ENCODE results near the gene CLDN6.

The CLDN6 gene

DNA sequence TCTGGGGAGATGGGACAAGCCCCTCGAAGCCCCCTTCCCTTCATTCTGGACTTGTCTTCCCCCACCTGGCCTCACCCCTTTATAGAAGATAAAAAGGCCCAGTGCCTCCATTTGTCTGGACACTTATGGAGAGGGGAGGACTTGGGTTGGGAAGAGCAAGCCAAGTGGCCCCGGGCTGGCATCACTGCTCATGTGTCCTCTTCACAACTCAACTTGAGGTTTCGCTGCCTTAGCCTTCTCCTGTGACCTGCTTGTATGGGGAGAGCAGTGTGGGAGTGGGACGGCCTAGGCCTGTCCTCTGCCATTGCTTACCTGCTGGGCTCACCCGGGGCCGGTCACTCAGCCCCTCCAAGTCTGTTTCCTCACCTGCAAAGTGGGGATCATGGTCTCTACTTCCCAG, 47.4 kb downstream of the CLDN6 start:
- DNase-seq (ENCODE audit: low spot score) = no peak

- peak; percentile 73 for DNase-seq (ENCODE audit: low spot score)
Measured at GRCh38 chr16:2969545-2970521, 48.1 kb downstream of the CLDN6 start.

- DNase-seq (ENCODE audit: low spot score) = peak; percentile 90
Measured at GRCh38 chr16:2968738-2969544, 49.0 kb downstream of the CLDN6 start, which contains the start of gene PAQR4. Gene PAQR4 (plus strand): TSS chr16:2969348. CDS start chr16:2969675, 327 bp downstream.

- no peak for DNase-seq (ENCODE audit: low spot score)
Measured at GRCh38 chr16:2968368-2968737, 49.6 kb downstream of the CLDN6 start.

GRCh38 chr16:2967721-2968161, 50.2 kb downstream of the CLDN6 start:
- DNase-seq (ENCODE audit: low spot score) = no peak

DNA sequence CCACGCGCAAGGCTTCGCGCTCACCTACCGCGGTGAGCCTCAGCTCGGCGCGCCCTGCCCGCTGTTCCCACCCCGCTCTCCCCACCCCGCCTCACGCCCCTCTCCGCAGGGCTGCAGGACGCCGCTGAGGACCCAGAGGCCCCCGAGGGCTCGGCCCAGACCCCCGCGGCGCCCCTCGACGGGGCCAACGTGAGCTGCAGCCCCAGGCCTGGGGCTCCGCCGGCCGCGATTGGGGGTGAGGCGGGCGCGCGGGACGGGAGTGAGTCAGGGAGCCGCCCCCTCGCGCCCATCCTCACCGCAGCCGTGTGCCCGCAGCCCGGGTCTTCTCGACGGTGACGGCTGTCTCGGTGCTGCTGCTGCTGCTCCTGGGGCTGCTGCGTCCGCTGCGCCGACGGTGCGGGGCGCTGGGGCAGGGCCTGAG, 50.8 kb downstream of the CLDN6 start:
- no peak for DNase-seq (ENCODE audit: low spot score)

GRCh38 chr16:2966808-2967191, 51.2 kb downstream of the CLDN6 start:
- no peak for DNase-seq (ENCODE audit: low spot score)

DNA sequence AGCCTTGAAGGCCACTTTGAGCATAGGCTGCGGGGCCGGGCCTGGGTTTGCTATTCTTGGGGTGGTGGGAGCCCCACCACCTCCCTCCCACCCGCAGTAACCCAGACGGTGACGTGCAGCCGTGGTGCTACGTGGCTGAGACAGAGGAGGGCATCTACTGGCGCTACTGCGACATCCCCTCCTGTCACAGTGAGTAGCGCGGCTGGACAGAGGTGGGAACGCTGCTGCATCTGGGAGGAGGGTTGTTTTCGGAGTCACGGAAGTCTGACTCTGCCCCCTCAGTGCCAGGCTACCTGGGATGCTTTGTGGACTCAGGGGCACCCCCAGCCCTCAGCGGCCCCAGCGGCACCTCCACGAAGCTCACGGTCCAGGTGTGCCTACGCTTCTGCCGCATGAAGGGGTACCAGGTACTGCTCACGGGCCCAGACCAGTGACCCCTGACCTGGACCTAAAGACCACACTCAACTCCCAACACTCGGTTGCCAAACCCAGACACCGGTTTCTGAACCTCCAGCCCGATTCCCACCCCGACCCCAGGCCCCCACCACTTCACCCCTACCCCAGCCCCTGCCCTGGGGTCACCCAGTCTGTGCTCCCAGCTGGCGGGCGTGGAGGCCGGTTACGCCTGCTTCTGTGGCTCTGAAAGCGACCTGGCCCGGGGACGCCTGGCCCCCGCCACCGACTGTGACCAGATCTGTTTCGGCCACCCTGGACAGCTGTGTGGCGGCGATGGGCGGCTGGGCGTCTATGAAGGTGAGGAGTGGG, 51.8 kb downstream of the CLDN6 start:
- DNase-seq (ENCODE audit: low spot score) = no peak

Measured in putamen (tissue), 1 donor.